HFFc6 (cell line): ENCODE results near the gene HIRIP3. TPM values are rescaled to one million over a fixed set of nuclear protein-coding genes. Genes with fewer than 3 reads are reported as not detected.

Experiments
- DNase-seq: peaks from one replicate; pipeline ENCODE4 v3.0.0-alpha.2; 2018
- H3K27ac Mint-ChIP-seq: 2 replicates; pipeline ENCODE4 v1.8.0; 2020; ENCODE audit warnings: mild to moderate bottlenecking, mixed read lengths
- H3K27me3 Mint-ChIP-seq: 2 replicates; pipeline ENCODE4 v1.8.0; 2021; ENCODE audit warnings: mild to moderate bottlenecking, moderate library complexity, mixed read lengths; ENCODE audit not compliant: insufficient read depth
- H3K36me3 Mint-ChIP-seq: 2 replicates; pipeline ENCODE4 v1.8.0; 2021; ENCODE audit warnings: low read depth, mixed read lengths
- H3K4me1 Mint-ChIP-seq: 2 replicates; pipeline ENCODE4 v1.8.0; 2020; ENCODE audit warnings: low read depth, mixed read lengths
- H3K4me3 Mint-ChIP-seq: 2 replicates; pipeline ENCODE4 v1.8.0; 2020; ENCODE audit warnings: mild to moderate bottlenecking, moderate library complexity, mixed read lengths
- H3K9me3 Mint-ChIP-seq: 2 replicates; pipeline ENCODE4 v1.8.0; 2020; ENCODE audit warnings: mild to moderate bottlenecking, mixed read lengths
- CTCF ChIP-seq: fragments of 200-600 bp; sonication (generic); IDR thresholded peaks from 2 replicates; pipeline ENCODE4 v1.5.0; 2021; ENCODE audit warnings: antibody characterized with exemption, mild to moderate bottlenecking
- total RNA-seq, 6 experiments: library from RNA; stranded (reverse); fragmentation: NEBNext Ultra II Directional; extraction: Animal tissue kit (Norgen Biotek cat#: 25700); gene quantifications; 2 replicates in 1 of 6; 3 replicates in 5 of 6; pipeline ENCODE4 v1.2.3, GENCODE V29; 2021

HIRIP3 gene
- total RNA-seq, 6 experiments from 2014 or later, result 9.8 to 14.4 (median 13.4) TPM

- H3K4me1 Mint-ChIP-seq, result peaks cover 29% of the 10 kb centered on the region
These were observed 1.4 kb upstream of the HIRIP3 start for GRCh38 chr16:29996766-29997250.

GRCh38 chr16:29995911-29996765 is 721 bp upstream of the HIRIP3 start, which contains the start of gene INO80E:
TSS of gene INO80E (plus strand) at chr16:29996241. CDS start at chr16:29996311, 70 bp downstream.
- peak; percentile 95 for DNase-seq
- peaks cover 33% of the 10 kb centered on the region for H3K36me3 Mint-ChIP-seq
- H3K9me3 Mint-ChIP-seq, result no peaks in the 10 kb centered on the region
- H3K4me1 Mint-ChIP-seq, result peaks cover 29% of the 10 kb centered on the region
- TF ChIP-seq CTCF, result no peak
- H3K27me3 Mint-ChIP-seq, result peaks cover 5% of the 10 kb centered on the region
- H3K4me3 Mint-ChIP-seq, result peak within 1 kb of the TSS; percentile 95
- peak within 1 kb of the TSS; percentile 98 for H3K27ac Mint-ChIP-seq

More at GRCh38 chr16:29996766-29997250, 1.4 kb upstream of the HIRIP3 start:
- TF ChIP-seq CTCF, result no peak
- Mint-ChIP-seq H3K4me3 (peak overlapping the region; percentile 95), H3K9me3 (no peaks in the 10 kb centered on the region), H3K27me3 (peaks cover 5% of the 10 kb centered on the region), H3K27ac (peak overlapping the region; percentile 98), H3K36me3 (peaks cover 33% of the 10 kb centered on the region)
- no peak for DNase-seq

GRCh38 chr16:29994600-29995323 is 655 bp downstream of the HIRIP3 start:
- H3K4me1 Mint-ChIP-seq, result peaks cover 29% of the 10 kb centered on the region
- H3K9me3 Mint-ChIP-seq, result no peaks in the 10 kb centered on the region
- peaks cover 5% of the 10 kb centered on the region for H3K27me3 Mint-ChIP-seq

GRCh38 chr16:29993903-29994599 is 1.4 kb downstream of the HIRIP3 start:
- DNase-seq, result no peak
- peak overlapping the region; percentile 95 for H3K4me3 Mint-ChIP-seq
- H3K36me3 Mint-ChIP-seq, result peaks cover 33% of the 10 kb centered on the region
- H3K27ac Mint-ChIP-seq, result peak overlapping the region; percentile 98
- H3K27me3 Mint-ChIP-seq, result peaks cover 5% of the 10 kb centered on the region
- TF ChIP-seq CTCF, result no peak
- H3K9me3 Mint-ChIP-seq, result no peaks in the 10 kb centered on the region
- H3K4me1 Mint-ChIP-seq, result peaks cover 29% of the 10 kb centered on the region

More at GRCh38 chr16:29994600-29995323, 655 bp downstream of the HIRIP3 start:
- peak overlapping the region; percentile 95 for H3K4me3 Mint-ChIP-seq
- peak overlapping the region; percentile 98 for H3K27ac Mint-ChIP-seq
- peaks cover 38% of the 10 kb centered on the region for H3K36me3 Mint-ChIP-seq
- DNase-seq, result peak; percentile 96
- TF ChIP-seq CTCF, result no peak
